ENCODE results near the gene LOC101059915.
A peak's percentile ranks its signal among the peaks of the same experiment; 100 is the strongest.
"Not testable (repeated sequence)": the region's sequence is repeated elsewhere in the genome, so short reads cannot be mapped to it uniquely, and the experiment has no call there.

The LOC101059915 gene

GRCh38 chrX:71637253-71637618, 30.1 kb upstream of the LOC101059915 start:
- no peaks in the 10 kb centered on the region for H3K27me3 ChIP-seq (ENCODE audit: control insufficient read depth, insufficient read depth, low read length)
- Mint-ChIP-seq H3K27ac (no peak overlapping the region), H3K27me3 (ENCODE audit: low read depth in 2 of 2) (no peaks in the 10 kb centered on the region), H3K9me3 (no peaks in the 10 kb centered on the region), H3K36me3 (no peaks in the 10 kb centered on the region), H3K4me1 (no peaks in the 10 kb centered on the region), H3K4me3 (no peak overlapping the region)
- ATAC-seq (no peak), DNase-seq (no peak)
- H3K9me3 ChIP-seq (ENCODE audit: control insufficient read depth, insufficient read depth, low read length): no peaks in the 10 kb centered on the region
- H3K27ac ChIP-seq (ENCODE audit: low read length): peak overlapping the region; percentile 37
- peaks cover 21% of the 10 kb centered on the region for H3K4me1 ChIP-seq (ENCODE audit: control insufficient read depth, insufficient read depth, low read length)
- no peak overlapping the region for H3K4me3 ChIP-seq (ENCODE audit: low read length)
- TF ChIP-seq CTCF (IDR thresholded peaks at IDR 0.05): no peak
- no peaks in the 10 kb centered on the region for H3K36me3 ChIP-seq (ENCODE audit: control insufficient read depth, insufficient read depth, low read length)
- intact Hi-C loops (cut with micrococcal nuclease): no loop called here
- 87% methylated on average over 3 of the region's 3 CpGs for WGBS (ENCODE audit: insufficient coverage)

- no peak overlapping the region for H3K4me3 ChIP-seq (ENCODE audit: low read length)
- WGBS (ENCODE audit: insufficient coverage): 79% methylated on average over 2 of the region's 4 CpGs
- no peaks in the 10 kb centered on the region for H3K27me3 ChIP-seq (ENCODE audit: control insufficient read depth, insufficient read depth, low read length)
- Mint-ChIP-seq H3K27ac (no peak overlapping the region), H3K9me3 (no peaks in the 10 kb centered on the region), H3K36me3 (no peaks in the 10 kb centered on the region), H3K4me3 (no peak overlapping the region), H3K27me3 (ENCODE audit: low read depth in 2 of 2) (no peaks in the 10 kb centered on the region), H3K4me1 (no peaks in the 10 kb centered on the region)
- no peaks in the 10 kb centered on the region for H3K36me3 ChIP-seq (ENCODE audit: control insufficient read depth, insufficient read depth, low read length)
- no peak for TF ChIP-seq CTCF (IDR thresholded peaks at IDR 0.05)
- peak overlapping the region; percentile 37 for H3K27ac ChIP-seq (ENCODE audit: low read length)
- H3K4me1 ChIP-seq (ENCODE audit: control insufficient read depth, insufficient read depth, low read length): peaks cover 21% of the 10 kb centered on the region
- DNase-seq (peak in 1 of 2 donors; percentile 22), ATAC-seq (no peak)
- intact Hi-C loops (cut with micrococcal nuclease): no loop called here
- no peaks in the 10 kb centered on the region for H3K9me3 ChIP-seq (ENCODE audit: control insufficient read depth, insufficient read depth, low read length)
Measured at GRCh38 chrX:71637848-71638247, 29.5 kb upstream of the LOC101059915 start.

- 50% methylated on average over 2 of the region's 4 CpGs for WGBS (ENCODE audit: insufficient coverage)
- no peaks in the 10 kb centered on the region for H3K36me3 Mint-ChIP-seq
- H3K9me3 ChIP-seq (ENCODE audit: control insufficient read depth, insufficient read depth, low read length): no peaks in the 10 kb centered on the region
- no peaks in the 10 kb centered on the region for H3K4me1 Mint-ChIP-seq
- H3K27ac ChIP-seq (ENCODE audit: low read length): peak overlapping the region; percentile 37
- peaks cover 21% of the 10 kb centered on the region for H3K4me1 ChIP-seq (ENCODE audit: control insufficient read depth, insufficient read depth, low read length)
- no peaks in the 10 kb centered on the region for H3K27me3 Mint-ChIP-seq (ENCODE audit: low read depth in 2 of 2)
- H3K27ac Mint-ChIP-seq: no peak overlapping the region
- no peaks in the 10 kb centered on the region for H3K9me3 Mint-ChIP-seq
- H3K4me3 ChIP-seq (ENCODE audit: low read length): no peak overlapping the region
- DNase-seq (peak in 1 of 2 donors; percentile 19), ATAC-seq (no peak)
- H3K27me3 ChIP-seq (ENCODE audit: control insufficient read depth, insufficient read depth, low read length): no peaks in the 10 kb centered on the region
- no peak overlapping the region for H3K4me3 Mint-ChIP-seq
- TF ChIP-seq CTCF (IDR thresholded peaks at IDR 0.05): no peak
- intact Hi-C loops (cut with micrococcal nuclease): no loop called here
- no peaks in the 10 kb centered on the region for H3K36me3 ChIP-seq (ENCODE audit: control insufficient read depth, insufficient read depth, low read length)
Measured at GRCh38 chrX:71638409-71638808, 28.9 kb upstream of the LOC101059915 start.

- Mint-ChIP-seq H3K9me3 (no peaks in the 10 kb centered on the region), H3K27ac (no peak overlapping the region), H3K27me3 (ENCODE audit: low read depth in 2 of 2) (no peaks in the 10 kb centered on the region), H3K36me3 (no peaks in the 10 kb centered on the region), H3K4me3 (no peak overlapping the region), H3K4me1 (no peaks in the 10 kb centered on the region)
- H3K4me3 ChIP-seq (ENCODE audit: low read length): no peak overlapping the region
- DNase-seq (peak in 1 of 2 donors; percentile 48), ATAC-seq (no peak)
- peaks cover 21% of the 10 kb centered on the region for H3K4me1 ChIP-seq (ENCODE audit: control insufficient read depth, insufficient read depth, low read length)
- intact Hi-C loops (cut with micrococcal nuclease): no loop called here
- WGBS (ENCODE audit: insufficient coverage): 75% methylated on average over 3 of the region's 4 CpGs
- no peaks in the 10 kb centered on the region for H3K27me3 ChIP-seq (ENCODE audit: control insufficient read depth, insufficient read depth, low read length)
- no peak for TF ChIP-seq CTCF (IDR thresholded peaks at IDR 0.05)
- no peaks in the 10 kb centered on the region for H3K36me3 ChIP-seq (ENCODE audit: control insufficient read depth, insufficient read depth, low read length)
- H3K9me3 ChIP-seq (ENCODE audit: control insufficient read depth, insufficient read depth, low read length): no peaks in the 10 kb centered on the region
- no peak overlapping the region for H3K27ac ChIP-seq (ENCODE audit: low read length)
Measured at GRCh38 chrX:71640002-71640401, 27.3 kb upstream of the LOC101059915 start.

GRCh38 chrX:71644406-71644805, 22.9 kb upstream of the LOC101059915 start:
- ATAC-seq; H3K36me3 ChIP-seq (ENCODE audit: control insufficient read depth, insufficient read depth, low read length); H3K4me3 Mint-ChIP-seq; H3K4me1 Mint-ChIP-seq; DNase-seq; intact Hi-C loops (cut with micrococcal nuclease); H3K36me3 Mint-ChIP-seq; H3K9me3 Mint-ChIP-seq; H3K27me3 ChIP-seq (ENCODE audit: control insufficient read depth, insufficient read depth, low read length); H3K4me1 ChIP-seq (ENCODE audit: control insufficient read depth, insufficient read depth, low read length); H3K27me3 Mint-ChIP-seq (ENCODE audit: low read depth in 2 of 2); H3K9me3 ChIP-seq (ENCODE audit: control insufficient read depth, insufficient read depth, low read length); H3K27ac Mint-ChIP-seq; H3K27ac ChIP-seq (ENCODE audit: low read length); H3K4me3 ChIP-seq (ENCODE audit: low read length): not testable (repeated sequence)
- WGBS (ENCODE audit: insufficient coverage): 100% methylated on average over 1 of the region's 6 CpGs

All from natural killer cell (primary cell).